HG02759 (cell line): ENCODE results near the gene CRYZ.
A peak's percentile ranks its signal among the peaks of the same experiment; 100 is the strongest.
"Not testable (repeated sequence)": the region's sequence is repeated elsewhere in the genome, so short reads cannot be mapped to it uniquely, and the experiment has no call there.

ENCODE experiments used
- ATAC-seq: cut with Tn5 transposase; IDR thresholded peaks from one replicate; pipeline ENCODE4 v1.9.1; 2021; ENCODE audit warnings: mild to moderate bottlenecking, moderate library complexity; ENCODE audit not compliant: unreplicated experiment

Gene CRYZ

GRCh38 chr1:74681851-74682250, 51.0 kb downstream of the CRYZ start:
- ATAC-seq = peak; percentile 4

- ATAC-seq = peak; percentile 89
Measured at GRCh38 chr1:74681449-74681848, 51.4 kb downstream of the CRYZ start.

- ATAC-seq = peak; percentile 47
Measured at GRCh38 chr1:74681001-74681400, 51.8 kb downstream of the CRYZ start.

GRCh38 chr1:74679811-74680210, 53.0 kb downstream of the CRYZ start:
- ATAC-seq = no peak

GRCh38 chr1:74677926-74678325, 54.9 kb downstream of the CRYZ start:
- no peak for ATAC-seq

GRCh38 chr1:74674278-74675048, 58.4 kb downstream of the CRYZ start:
- peak; percentile 45 for ATAC-seq

- ATAC-seq = peak; percentile 57
Measured at GRCh38 chr1:74673351-74674111, 59.3 kb downstream of the CRYZ start, which contains the start of gene ERICH3. ERICH3 (minus strand) TSS chr1:74673792; CDS start chr1:74673519, 273 bp downstream.

- ATAC-seq = not testable (repeated sequence)
Measured at GRCh38 chr1:74670866-74671265, 62.0 kb downstream of the CRYZ start.
